Amniotic stem cell (primary cell): ENCODE data around the gene LAMTOR3.
"Not testable (repeated sequence)": the region's sequence is repeated elsewhere in the genome, so short reads cannot be mapped to it uniquely, and the experiment has no call there.

Source experiments
- DNase-seq: peaks from one replicate; lab custom pipeline; 2025; lab: John Stamatoyannopoulos, UW

Gene LAMTOR3

DNA sequence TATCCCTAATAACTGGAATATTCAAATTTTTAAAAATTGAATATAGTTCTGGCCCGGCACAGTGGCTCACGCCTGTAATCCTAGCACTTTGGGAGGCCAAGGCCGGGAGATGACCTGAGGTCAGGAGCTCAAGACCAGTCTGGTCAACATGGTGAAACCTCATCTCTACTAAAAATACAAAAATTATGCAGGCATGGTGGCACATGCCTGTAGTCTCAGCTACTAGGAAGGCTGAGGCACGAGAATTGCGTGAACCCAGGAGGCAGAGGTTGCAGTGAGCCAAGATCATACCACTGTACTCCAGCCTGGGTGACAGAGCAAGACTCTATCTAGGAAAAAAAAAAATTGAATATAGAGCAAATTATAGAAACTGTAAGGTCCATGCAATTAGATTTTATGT lies 64.2 kb downstream of the LAMTOR3 start:
- DNase-seq, result not testable (repeated sequence)

DNA sequence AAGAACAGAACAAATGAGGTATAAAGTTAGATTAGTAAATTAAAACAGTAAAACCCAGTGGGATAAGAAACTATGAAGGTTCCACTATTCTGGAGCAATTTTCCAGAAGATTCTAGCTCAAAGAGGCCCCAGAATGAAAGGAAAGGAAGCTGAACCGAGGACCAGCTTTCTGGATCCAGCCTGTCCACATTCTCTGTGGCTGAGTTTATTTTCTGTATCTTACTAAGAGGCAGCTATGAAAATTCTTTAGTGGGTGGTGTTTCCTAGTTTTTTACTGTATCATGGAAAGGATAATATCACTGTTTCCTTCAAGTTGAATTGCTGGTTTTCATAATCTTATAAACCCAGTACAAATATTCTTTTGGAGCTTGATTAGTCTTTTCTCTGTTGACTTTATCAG lies 65.8 kb downstream of the LAMTOR3 start:
- no peak for DNase-seq
